Neural progenitor cell (in vitro differentiated cells): ENCODE data around the gene GALNT18. TPM values are rescaled to one million over a fixed set of nuclear protein-coding genes. Genes with fewer than 3 reads are reported as not detected.

Source experiments
- DNase-seq: peaks from one replicate; pipeline ENCODE4 v3.0.0-alpha.2; 2016; ENCODE audit warnings: low spot score
- H2AFZ ChIP-seq: fragments of 200-600 bp; sonication (generic); replicated peaks from 2 replicates; pipeline ENCODE4 v1.6.1; 2016; ENCODE audit warnings: antibody characterized with exemption
- H3F3A ChIP-seq: fragments of 200-600 bp; sonication (generic); 2 replicates; pipeline ENCODE4 v1.6.1; 2016; ENCODE audit warnings: antibody characterized with exemption, low read depth
- H3K27ac ChIP-seq: fragments of 200-600 bp; sonication (generic); 2 replicates; pipeline ENCODE4 v1.5.1; 2016; ENCODE audit warnings: mild to moderate bottlenecking
- H3K27me3 ChIP-seq: fragments of 200-600 bp; sonication (generic); 2 replicates; pipeline ENCODE4 v1.6.1; 2016; ENCODE audit warnings: mild to moderate bottlenecking, moderate library complexity
- H3K36me3 ChIP-seq: fragments of 200-600 bp; sonication (generic); 2 replicates; pipeline ENCODE4 v1.5.1; 2016
- H3K4me1 ChIP-seq: fragments of 200-600 bp; sonication (generic); 2 replicates; pipeline ENCODE4 v1.6.1; 2016; ENCODE audit warnings: mixed run types
- H3K4me2 ChIP-seq: fragments of 200-600 bp; sonication (generic); 2 replicates; pipeline ENCODE4 v1.6.1; 2016
- H3K4me3 ChIP-seq: fragments of 200-600 bp; sonication (generic); 2 replicates; pipeline ENCODE4 v1.5.1; 2016
- H3K79me2 ChIP-seq: fragments of 200-600 bp; sonication (generic); 2 replicates; pipeline ENCODE4 v1.6.1; 2016; ENCODE audit warnings: low read depth
- H3K9ac ChIP-seq: fragments of 200-600 bp; sonication (generic); 2 replicates; pipeline ENCODE4 v1.6.1; 2016
- H3K9me3 ChIP-seq: fragments of 200-600 bp; sonication (generic); 2 replicates; pipeline ENCODE4 v1.5.1; 2016; ENCODE audit warnings: low read depth
- H4K20me1 ChIP-seq: fragments of 200-600 bp; sonication (generic); 2 replicates; pipeline ENCODE4 v1.6.1; 2016; ENCODE audit warnings: low read depth
- H3K27ac Mint-ChIP-seq: 3 replicates; pipeline ENCODE4 v1.8.0; 2021; ENCODE audit warnings: mixed read lengths
- H3K27me3 Mint-ChIP-seq: 2 replicates; pipeline ENCODE4 v1.8.0; 2022; ENCODE audit warnings: low read depth, mild to moderate bottlenecking, inconsistent platforms, moderate library complexity, mixed read lengths; ENCODE audit not compliant: insufficient read depth
- H3K36me3 Mint-ChIP-seq: 3 replicates; pipeline ENCODE4 v1.8.0; 2021; ENCODE audit warnings: mixed read lengths
- H3K4me1 Mint-ChIP-seq: 3 replicates; pipeline ENCODE4 v1.8.0; 2021; ENCODE audit warnings: mixed read lengths
- H3K4me3 Mint-ChIP-seq: 3 replicates; pipeline ENCODE4 v1.8.0; 2021; ENCODE audit warnings: mild to moderate bottlenecking, moderate library complexity, mixed read lengths
- H3K9me3 Mint-ChIP-seq: 3 replicates; pipeline ENCODE4 v1.8.0; 2020; ENCODE audit warnings: mixed read lengths
- CTCF ChIP-seq: fragments of 200-600 bp; sonication (generic); IDR thresholded peaks from 2 replicates; pipeline ENCODE4 v1.5.1; 2017; ENCODE audit warnings: antibody characterized with exemption, mild to moderate bottlenecking
- EZH2 ChIP-seq: fragments of 200-600 bp; sonication (generic); IDR thresholded peaks from 2 replicates; pipeline ENCODE4 v1.6.1; 2017; ENCODE audit warnings: antibody characterized with exemption, mild to moderate bottlenecking, moderate library complexity
- EZH2phosphoT487 ChIP-seq: fragments of 200-600 bp; sonication (generic); IDR thresholded peaks from 2 replicates; pipeline ENCODE4 v1.6.1; 2017; ENCODE audit warnings: antibody characterized with exemption
- total RNA-seq: library from RNA; depleted of rRNA; stranded (reverse); fragments of >200 nt; gene quantifications from 2 replicates; pipeline ENCODE4 v1.2.3, GENCODE V29; 2015; ENCODE audit warnings: low replicate concordance

The GALNT18 gene
- total RNA-seq, 1 donor from 2014 or later: 2.4 TPM

- Histone ChIP-seq H2AFZ (no peak overlapping the region), H3F3A (no peaks in the 10 kb centered on the region), H3K9me3 (no peaks in the 10 kb centered on the region), H3K79me2 (no peaks in the 10 kb centered on the region), H3K4me2 (no peak overlapping the region), H3K27ac (no peak overlapping the region), H3K4me3 (no peak overlapping the region), H3K4me1 (peaks cover 9% of the 10 kb centered on the region), H4K20me1 (no peaks in the 10 kb centered on the region), H3K27me3 (no peaks in the 10 kb centered on the region), H3K36me3 (no peaks in the 10 kb centered on the region), H3K9ac (no peak overlapping the region)
- Mint-ChIP-seq H3K27ac (no peak overlapping the region), H3K4me1 (peaks cover 34% of the 10 kb centered on the region), H3K4me3 (no peak overlapping the region), H3K9me3 (peaks cover 7% of the 10 kb centered on the region), H3K36me3 (no peaks in the 10 kb centered on the region), H3K27me3 (peaks cover 6% of the 10 kb centered on the region)
- DNase-seq: no peak
- TF ChIP-seq EZH2: no peak
- TF ChIP-seq EZH2phosphoT487: no peak
- no peak for TF ChIP-seq CTCF
Measured at GRCh38 chr11:11668781-11669180, 47.0 kb upstream of the GALNT18 start.

- Histone ChIP-seq H3K4me1 (peaks cover 9% of the 10 kb centered on the region), H3K9ac (no peak overlapping the region), H3K4me2 (no peak overlapping the region), H3F3A (no peaks in the 10 kb centered on the region), H3K79me2 (no peaks in the 10 kb centered on the region), H3K4me3 (no peak overlapping the region), H3K9me3 (no peaks in the 10 kb centered on the region), H3K36me3 (no peaks in the 10 kb centered on the region), H2AFZ (no peak overlapping the region), H3K27me3 (no peaks in the 10 kb centered on the region), H4K20me1 (no peaks in the 10 kb centered on the region), H3K27ac (no peak overlapping the region)
- no peak for DNase-seq
- Mint-ChIP-seq H3K27ac (no peak overlapping the region), H3K4me3 (no peak overlapping the region), H3K36me3 (no peaks in the 10 kb centered on the region), H3K4me1 (peaks cover 35% of the 10 kb centered on the region), H3K9me3 (peaks cover 7% of the 10 kb centered on the region), H3K27me3 (peaks cover 6% of the 10 kb centered on the region)
- TF ChIP-seq EZH2phosphoT487 (no peak), EZH2 (no peak)
Measured at GRCh38 chr11:11668274-11668673, 46.5 kb upstream of the GALNT18 start.

DNA sequence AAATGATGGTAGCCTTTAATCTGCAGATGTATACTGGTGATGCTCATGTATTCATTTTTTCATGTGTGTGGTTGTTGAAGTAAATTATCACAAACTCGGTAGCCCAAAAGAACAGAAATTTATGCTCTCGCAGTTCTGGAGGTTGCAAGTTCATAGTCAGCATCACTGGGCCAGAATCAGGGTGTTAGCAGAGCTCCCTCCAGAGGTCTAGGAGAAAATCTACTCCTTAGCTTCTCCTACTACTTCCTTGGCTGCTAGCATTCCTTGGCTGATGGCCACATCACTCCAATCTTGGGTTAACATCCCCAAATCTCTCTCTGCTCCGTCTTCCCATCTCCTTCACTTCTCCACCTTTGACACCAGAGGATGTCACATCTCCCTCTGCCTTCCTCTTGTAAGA lies 45.3 kb upstream of the GALNT18 start:
- H3K9ac ChIP-seq: no peak overlapping the region
- H3K27ac Mint-ChIP-seq: no peak overlapping the region
- H3K79me2 ChIP-seq: no peaks in the 10 kb centered on the region
- no peaks in the 10 kb centered on the region for H3K27me3 ChIP-seq
- H3K36me3 Mint-ChIP-seq: no peaks in the 10 kb centered on the region
- no peaks in the 10 kb centered on the region for H4K20me1 ChIP-seq
- no peaks in the 10 kb centered on the region for H3K36me3 ChIP-seq
- H3K27me3 Mint-ChIP-seq: no peaks in the 10 kb centered on the region
- H3K9me3 ChIP-seq: no peaks in the 10 kb centered on the region
- H3K9me3 Mint-ChIP-seq: peaks cover 7% of the 10 kb centered on the region
- H3F3A ChIP-seq: no peaks in the 10 kb centered on the region
- H2AFZ ChIP-seq: no peak overlapping the region
- no peak overlapping the region for H3K4me3 ChIP-seq
- no peak overlapping the region for H3K4me2 ChIP-seq
- H3K27ac ChIP-seq: no peak overlapping the region
- H3K4me1 Mint-ChIP-seq: peaks cover 35% of the 10 kb centered on the region
- peaks cover 9% of the 10 kb centered on the region for H3K4me1 ChIP-seq
- TF ChIP-seq CTCF (no peak), EZH2phosphoT487 (no peak), EZH2 (no peak)
- no peak for DNase-seq
- no peak overlapping the region for H3K4me3 Mint-ChIP-seq

DNA sequence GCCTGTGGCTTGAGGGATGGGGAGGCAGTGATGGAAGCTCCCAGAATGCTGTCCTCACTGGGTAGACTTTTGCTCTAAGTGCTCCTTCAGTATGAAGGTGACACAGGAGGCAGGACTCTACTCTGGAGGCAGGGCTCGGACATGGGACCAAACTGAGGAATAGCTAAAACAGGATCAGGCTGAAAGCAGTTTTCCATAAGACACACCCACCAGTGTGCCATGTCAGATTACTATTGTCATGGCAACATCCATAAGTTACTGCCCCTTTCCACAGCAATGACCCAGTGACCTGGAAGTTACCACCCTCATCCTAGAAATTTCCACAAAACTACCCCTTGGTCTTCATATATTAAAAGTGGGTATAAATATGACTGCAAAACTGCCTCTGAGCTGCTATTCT lies 43.6 kb upstream of the GALNT18 start:
- H3K36me3 ChIP-seq: no peaks in the 10 kb centered on the region
- DNase-seq: no peak
- H3K4me2 ChIP-seq: no peak overlapping the region
- H3K79me2 ChIP-seq: no peaks in the 10 kb centered on the region
- H3K4me3 ChIP-seq: no peak overlapping the region
- no peak overlapping the region for H3K4me3 Mint-ChIP-seq
- peaks cover 34% of the 10 kb centered on the region for H3K4me1 Mint-ChIP-seq
- no peaks in the 10 kb centered on the region for H4K20me1 ChIP-seq
- TF ChIP-seq EZH2phosphoT487 (no peak), CTCF (no peak), EZH2 (no peak)
- no peak overlapping the region for H3K27ac ChIP-seq
- no peaks in the 10 kb centered on the region for H3K27me3 Mint-ChIP-seq
- no peaks in the 10 kb centered on the region for H3K9me3 ChIP-seq
- H3K9me3 Mint-ChIP-seq: peaks cover 7% of the 10 kb centered on the region
- H3K36me3 Mint-ChIP-seq: no peaks in the 10 kb centered on the region
- no peaks in the 10 kb centered on the region for H3K27me3 ChIP-seq
- H3F3A ChIP-seq: no peaks in the 10 kb centered on the region
- no peak overlapping the region for H3K27ac Mint-ChIP-seq
- H3K9ac ChIP-seq: no peak overlapping the region
- H3K4me1 ChIP-seq: peaks cover 9% of the 10 kb centered on the region
- no peak overlapping the region for H2AFZ ChIP-seq
